ENCODE measurements around the gene CDK5.

DNA sequence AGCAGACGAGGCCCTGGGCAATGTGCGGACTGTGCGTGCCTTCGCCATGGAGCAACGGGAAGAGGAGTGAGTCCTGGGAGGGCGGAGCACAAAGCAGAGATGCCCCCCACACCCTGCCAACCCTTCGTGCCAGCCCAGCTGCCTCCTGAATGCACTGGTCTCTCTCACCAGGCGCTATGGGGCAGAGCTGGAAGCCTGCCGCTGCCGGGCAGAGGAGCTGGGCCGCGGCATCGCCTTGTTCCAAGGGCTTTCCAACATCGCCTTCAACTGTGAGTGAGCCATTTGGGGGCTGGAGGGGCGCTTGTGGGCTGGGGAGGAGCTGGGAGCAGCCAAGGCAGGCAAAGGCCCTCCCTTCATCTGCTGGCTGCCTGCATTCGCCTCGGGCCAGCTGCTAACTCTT, 21.8 kb downstream of the CDK5 start:
- TF ChIP-seq CTCF (optimal IDR thresholded peaks at IDR 0.05 in 1 of 3, IDR thresholded peaks at IDR 0.05 in 1 of 3, conservative IDR thresholded peaks at IDR 0.05 in 1 of 3; ENCODE audit: extremely low read depth in 1 of 3, insufficient read depth in 2 of 3, low read length in 3 of 3) (no peak), EZH2 (IDR thresholded peaks at IDR 0.05; ENCODE audit: low read length) (no peak)

Data from keratinocyte (primary cell).